Measurements from ENCODE around the gene TRA2A. TPM values are rescaled to one million over a fixed set of nuclear protein-coding genes. Genes with fewer than 3 reads are reported as not detected.

TRA2A gene
- total and polyA plus RNA-seq, 2 of the 13 experiments (the other 11 are each of a cell fraction or from before 2014, with no cell fraction given): 39.1 to 41.6 TPM

DNA sequence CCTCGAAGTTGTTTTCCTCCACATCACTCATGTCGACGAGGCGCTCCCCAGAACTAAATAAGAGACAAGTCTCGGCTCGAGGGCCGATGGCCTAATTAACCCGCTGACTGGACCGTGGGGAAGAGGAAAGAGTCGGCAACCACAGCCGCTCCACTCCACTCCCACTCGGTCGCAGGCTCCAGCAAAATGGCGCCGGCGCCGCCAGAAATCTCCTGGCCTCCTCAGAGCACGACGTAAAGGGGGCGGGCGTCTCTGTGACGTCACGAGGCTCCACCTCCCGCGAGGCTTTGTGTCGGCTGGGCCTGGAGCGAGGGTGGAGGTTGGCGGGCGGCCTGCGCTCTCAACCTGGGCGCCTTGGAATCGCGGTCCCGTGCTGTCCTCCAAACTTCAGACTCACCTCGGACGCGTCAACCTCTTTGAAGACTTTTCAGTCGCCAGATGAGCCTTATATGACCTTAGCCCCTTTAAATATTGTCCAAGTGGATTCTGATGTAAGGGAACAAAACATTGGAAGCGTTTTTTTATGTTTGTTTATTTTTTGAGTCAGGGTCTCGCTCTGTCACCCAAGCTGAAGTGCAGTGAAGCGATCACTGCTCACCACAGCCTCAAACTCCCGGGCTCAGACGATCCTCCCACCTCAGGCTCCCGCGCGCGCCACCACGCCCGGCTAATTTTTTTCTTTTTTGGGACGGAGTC, at the start of gene TRA2A (continued):
- TF ChIP-seq ZNF558 (CRISPR knock-in tag; IDR thresholded peaks at IDR 0.05; ENCODE audit: borderline replicate concordance) (no peak; the same call in 1 of the 2 replicates), ZNF501 (CRISPR knock-in tag; IDR thresholded peaks at IDR 0.05) (peak; percentile 89), ATF2 (CRISPR knock-in tag; IDR thresholded peaks at IDR 0.05) (peak; percentile 78; the same call in 1 of the 2 replicates), TAF1 (CRISPR knock-in tag; IDR thresholded peaks at IDR 0.05) (peak; percentile 97), IKZF1 (IDR thresholded peaks at IDR 0.05) (no peak), BRD4 (CRISPR knock-in tag; IDR thresholded peaks at IDR 0.05) (peak; percentile 68; the same call in 1 of the 2 replicates), ZNF20 (CRISPR knock-in tag; IDR thresholded peaks at IDR 0.05) (peak; percentile 66), SMAD1 (CRISPR knock-in tag; IDR thresholded peaks at IDR 0.05; ENCODE audit: borderline replicate concordance, low read depth) (no peak), ERF (CRISPR knock-in tag; IDR thresholded peaks at IDR 0.05) (peak; percentile 80; the same call in 1 of the 2 replicates), NONO (IDR thresholded peaks at IDR 0.05) (no peak), NONO (CRISPR knock-in tag; conservative IDR thresholded peaks at IDR 0.05) (peak; percentile 80), ARHGAP35 (CRISPR knock-in tag; IDR thresholded peaks at IDR 0.05; ENCODE audit: borderline replicate concordance) (no peak), ZNF275 (CRISPR knock-in tag; IDR thresholded peaks at IDR 0.05; ENCODE audit: borderline replicate concordance) (peak; percentile 82), ZNF530 (CRISPR knock-in tag; IDR thresholded peaks at IDR 0.05; ENCODE audit: low read depth) (no peak), ZNF772 (CRISPR knock-in tag; IDR thresholded peaks at IDR 0.05) (peak; percentile 59; the same call in 1 of the 2 replicates), ZZZ3 (CRISPR knock-in tag; IDR thresholded peaks at IDR 0.05; ENCODE audit: borderline replicate concordance) (no peak), ZBTB39 (CRISPR knock-in tag; IDR thresholded peaks at IDR 0.05) (0 out of 2 replicates have a peak, but pooled peaks have one; percentile 52), CCAR2 (optimal IDR thresholded peaks at IDR 0.05; ENCODE audit: low read depth, low read length) (no peak), ZBTB38 (CRISPR knock-in tag; IDR thresholded peaks at IDR 0.05) (peak; percentile 88)
- TF ChIP-seq, protein P1, sequence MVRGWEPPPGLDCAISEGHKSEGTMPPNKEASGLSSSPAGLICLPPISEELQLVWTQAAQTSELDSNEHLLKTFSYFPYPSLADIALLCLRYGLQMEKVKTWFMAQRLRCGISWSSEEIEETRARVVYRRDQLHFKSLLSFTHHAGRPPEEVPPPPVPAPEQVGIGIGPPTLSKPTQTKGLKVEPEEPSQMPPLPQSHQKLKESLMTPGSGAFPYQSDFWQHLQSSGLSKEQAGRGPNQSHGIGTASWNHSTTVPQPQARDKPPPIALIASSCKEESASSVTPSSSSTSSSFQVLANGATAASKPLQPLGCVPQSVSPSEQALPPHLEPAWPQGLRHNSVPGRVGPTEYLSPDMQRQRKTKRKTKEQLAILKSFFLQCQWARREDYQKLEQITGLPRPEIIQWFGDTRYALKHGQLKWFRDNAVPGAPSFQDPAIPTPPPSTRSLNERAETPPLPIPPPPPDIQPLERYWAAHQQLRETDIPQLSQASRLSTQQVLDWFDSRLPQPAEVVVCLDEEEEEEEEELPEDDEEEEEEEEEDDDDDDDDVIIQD (CRISPR knock-in tag; IDR thresholded peaks at IDR 0.05; ENCODE audit: low read depth): peak; percentile 34
- TF ChIP-seq, protein P2, sequence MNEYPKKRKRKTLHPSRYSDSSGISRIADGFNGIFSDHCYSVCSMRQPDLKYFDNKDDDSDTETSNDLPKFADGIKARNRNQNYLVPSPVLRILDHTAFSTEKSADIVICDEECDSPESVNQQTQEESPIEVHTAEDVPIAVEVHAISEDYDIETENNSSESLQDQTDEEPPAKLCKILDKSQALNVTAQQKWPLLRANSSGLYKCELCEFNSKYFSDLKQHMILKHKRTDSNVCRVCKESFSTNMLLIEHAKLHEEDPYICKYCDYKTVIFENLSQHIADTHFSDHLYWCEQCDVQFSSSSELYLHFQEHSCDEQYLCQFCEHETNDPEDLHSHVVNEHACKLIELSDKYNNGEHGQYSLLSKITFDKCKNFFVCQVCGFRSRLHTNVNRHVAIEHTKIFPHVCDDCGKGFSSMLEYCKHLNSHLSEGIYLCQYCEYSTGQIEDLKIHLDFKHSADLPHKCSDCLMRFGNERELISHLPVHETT (CRISPR knock-in tag; conservative IDR thresholded peaks at IDR 0.05): no peak

All from HepG2 (cell line).